Karpas-422 (cell line): ENCODE data around the gene MORC1. TPM values are rescaled to one million over a fixed set of nuclear protein-coding genes. Genes with fewer than 3 reads are reported as not detected.
A peak's percentile ranks its signal among the peaks of the same experiment; 100 is the strongest.
"Not testable (repeated sequence)": the region's sequence is repeated elsewhere in the genome, so short reads cannot be mapped to it uniquely, and the experiment has no call there.

ENCODE experiments used
- DNase-seq: peaks from one replicate; pipeline ENCODE4 v3.0.0-alpha.2; 2015
- H2AFZ ChIP-seq: fragments of 200-600 bp; sonication (generic); 2 replicates; pipeline ENCODE4 v1.6.1; 2014; ENCODE audit warnings: antibody characterized with exemption, low read length, mixed read lengths
- H3K27ac ChIP-seq: fragments of 200-600 bp; sonication (generic); 2 replicates; pipeline ENCODE4 v1.5.1; 2014; ENCODE audit warnings: mild to moderate bottlenecking, low read length, moderate library complexity
- H3K27me3 ChIP-seq: fragments of 200-600 bp; sonication (generic); 2 replicates; pipeline ENCODE4 v1.6.1; 2014; ENCODE audit warnings: low read length, mixed read lengths
- H3K36me3 ChIP-seq: fragments of 200-600 bp; sonication (generic); 2 replicates; pipeline ENCODE4 v1.6.1; 2014; ENCODE audit warnings: low read length, mixed read lengths; ENCODE audit not compliant: insufficient read depth
- H3K4me1 ChIP-seq: fragments of 200-600 bp; sonication (generic); 2 replicates; pipeline ENCODE4 v1.6.1; 2014; ENCODE audit warnings: mild to moderate bottlenecking, low read length, mixed read lengths
- H3K4me2 ChIP-seq: fragments of 200-600 bp; sonication (generic); 2 replicates; pipeline ENCODE4 v1.6.1; 2014; ENCODE audit warnings: low read length, low read depth, mild to moderate bottlenecking; ENCODE audit not compliant: poor library complexity, severe bottlenecking
- H3K4me3 ChIP-seq: fragments of 200-600 bp; sonication (generic); 2 replicates; pipeline ENCODE4 v1.5.1; 2014; ENCODE audit warnings: mild to moderate bottlenecking, antibody characterized with exemption, low read length, mixed read lengths
- H3K79me2 ChIP-seq: fragments of 200-600 bp; sonication (generic); 2 replicates; pipeline ENCODE4 v1.6.1; 2014; ENCODE audit warnings: mild to moderate bottlenecking, low read length, mixed read lengths
- H3K9ac ChIP-seq: fragments of 200-600 bp; sonication (generic); 2 replicates; pipeline ENCODE4 v1.6.0; 2014; ENCODE audit warnings: low read length
- H3K9me2 ChIP-seq: fragments of 200-600 bp; sonication (generic), shearing (Covaris generic); replicated peaks from 2 replicates; pipeline ENCODE4 v1.6.0; 2014; ENCODE audit warnings: mild to moderate bottlenecking, low read length, moderate library complexity; ENCODE audit not compliant: insufficient read depth
- H3K9me3 ChIP-seq: fragments of 300-700, 200-600 bp; sonication (generic); 2 replicates; pipeline ENCODE4 v1.6.1; 2014; ENCODE audit warnings: low read length, mixed read lengths
- H4K20me1 ChIP-seq: fragments of 200-600 bp; sonication (generic); 2 replicates; pipeline ENCODE4 v1.6.1; 2014; ENCODE audit warnings: mild to moderate bottlenecking, antibody characterized with exemption, low read length, low read depth; ENCODE audit not compliant: insufficient read depth
- total RNA-seq: library from RNA; depleted of rRNA; stranded (reverse); fragments of >200 nt; shearing (Covaris generic); gene quantifications from 2 replicates; pipeline ENCODE4 v1.2.3, GENCODE V29; 2014; ENCODE audit warnings: low replicate concordance

MORC1 gene
- total RNA-seq, 1 experiment from 2014 or later = not detected

GRCh38 chr3:109093561-109093960 lies 24.4 kb downstream of the MORC1 start:
- Histone ChIP-seq H3K4me1 (no peaks in the 10 kb centered on the region), H3K9me2 (no peaks in the 10 kb centered on the region), H3K27ac (no peak overlapping the region), H3K9me3 (no peaks in the 10 kb centered on the region), H3K4me2 (no peak overlapping the region), H3K9ac (no peak overlapping the region), H3K79me2 (no peaks in the 10 kb centered on the region), H3K36me3 (no peaks in the 10 kb centered on the region), H3K27me3 (no peaks in the 10 kb centered on the region), H4K20me1 (no peaks in the 10 kb centered on the region), H2AFZ (no peak overlapping the region), H3K4me3 (no peak overlapping the region)
- DNase-seq = no peak

- Histone ChIP-seq H3K27ac (no peak overlapping the region), H3K4me3 (no peak overlapping the region), H3K4me2 (no peak overlapping the region), H3K4me1 (no peaks in the 10 kb centered on the region), H3K27me3 (no peaks in the 10 kb centered on the region), H3K79me2 (no peaks in the 10 kb centered on the region), H3K9me2 (no peaks in the 10 kb centered on the region), H3K36me3 (no peaks in the 10 kb centered on the region), H2AFZ (no peak overlapping the region), H4K20me1 (no peaks in the 10 kb centered on the region), H3K9me3 (no peaks in the 10 kb centered on the region), H3K9ac (no peak overlapping the region)
- no peak for DNase-seq
Measured at GRCh38 chr3:109091846-109092245, 26.1 kb downstream of the MORC1 start.

GRCh38 chr3:109089265-109089664 lies 28.7 kb downstream of the MORC1 start:
- Histone ChIP-seq H3K36me3 (no peaks in the 10 kb centered on the region), H3K79me2 (no peaks in the 10 kb centered on the region), H3K4me3 (no peak overlapping the region), H3K27ac (no peak overlapping the region), H3K4me2 (no peak overlapping the region), H2AFZ (no peak overlapping the region), H3K4me1 (no peaks in the 10 kb centered on the region), H3K9ac (no peak overlapping the region), H3K9me2 (no peaks in the 10 kb centered on the region), H4K20me1 (no peaks in the 10 kb centered on the region), H3K9me3 (no peaks in the 10 kb centered on the region), H3K27me3 (no peaks in the 10 kb centered on the region)
- no peak for DNase-seq

- no peaks in the 10 kb centered on the region for H3K36me3 ChIP-seq
Measured at GRCh38 chr3:109081746-109082510, 36.0 kb downstream of the MORC1 start.

GRCh38 chr3:109080090-109080489 lies 37.8 kb downstream of the MORC1 start:
- not testable (repeated sequence) for H3K4me2 ChIP-seq, H3K4me3 ChIP-seq, H3K79me2 ChIP-seq, H3K27me3 ChIP-seq, H3K27ac ChIP-seq, H4K20me1 ChIP-seq, H3K9me3 ChIP-seq, H3K36me3 ChIP-seq, DNase-seq, H3K4me1 ChIP-seq, H3K9ac ChIP-seq, H2AFZ ChIP-seq, H3K9me2 ChIP-seq

More at GRCh38 chr3:109081746-109082510, 36.0 kb downstream of the MORC1 start:
- DNase-seq = peak; percentile 82
- Histone ChIP-seq H3K4me3 (no peak overlapping the region), H3K27ac (no peak overlapping the region), H3K9me3 (no peaks in the 10 kb centered on the region), H3K9me2 (no peaks in the 10 kb centered on the region), H3K4me2 (no peak overlapping the region), H3K9ac (no peak overlapping the region), H4K20me1 (no peaks in the 10 kb centered on the region), H3K4me1 (peaks cover 3% of the 10 kb centered on the region; the same call in 1 of the 2 replicates), H2AFZ (0 out of 2 replicates have a peak overlapping the region, but pooled peaks have one; percentile 41), H3K79me2 (no peaks in the 10 kb centered on the region), H3K27me3 (no peaks in the 10 kb centered on the region)

GRCh38 chr3:109073116-109073515 lies 44.8 kb downstream of the MORC1 start:
- Histone ChIP-seq H3K27me3 (no peaks in the 10 kb centered on the region), H3K27ac (no peak overlapping the region), H3K9ac (no peak overlapping the region), H3K4me1 (peaks cover 13% of the 10 kb centered on the region), H3K9me3 (no peaks in the 10 kb centered on the region), H3K4me2 (no peak overlapping the region), H3K4me3 (no peak overlapping the region), H3K79me2 (no peaks in the 10 kb centered on the region), H4K20me1 (no peaks in the 10 kb centered on the region), H3K9me2 (no peaks in the 10 kb centered on the region), H3K36me3 (no peaks in the 10 kb centered on the region), H2AFZ (no peak overlapping the region)
- DNase-seq = peak; percentile 17

- Histone ChIP-seq H3K4me1 (peaks cover 10% of the 10 kb centered on the region), H3K27me3 (no peaks in the 10 kb centered on the region), H3K27ac (no peak overlapping the region), H3K4me3 (no peak overlapping the region), H3K79me2 (no peaks in the 10 kb centered on the region), H3K9ac (no peak overlapping the region), H3K9me3 (no peaks in the 10 kb centered on the region), H3K36me3 (no peaks in the 10 kb centered on the region), H2AFZ (no peak overlapping the region), H3K9me2 (no peaks in the 10 kb centered on the region), H4K20me1 (no peaks in the 10 kb centered on the region), H3K4me2 (no peak overlapping the region)
- DNase-seq = no peak
Measured at GRCh38 chr3:109072194-109072593, 45.7 kb downstream of the MORC1 start.

DNA sequence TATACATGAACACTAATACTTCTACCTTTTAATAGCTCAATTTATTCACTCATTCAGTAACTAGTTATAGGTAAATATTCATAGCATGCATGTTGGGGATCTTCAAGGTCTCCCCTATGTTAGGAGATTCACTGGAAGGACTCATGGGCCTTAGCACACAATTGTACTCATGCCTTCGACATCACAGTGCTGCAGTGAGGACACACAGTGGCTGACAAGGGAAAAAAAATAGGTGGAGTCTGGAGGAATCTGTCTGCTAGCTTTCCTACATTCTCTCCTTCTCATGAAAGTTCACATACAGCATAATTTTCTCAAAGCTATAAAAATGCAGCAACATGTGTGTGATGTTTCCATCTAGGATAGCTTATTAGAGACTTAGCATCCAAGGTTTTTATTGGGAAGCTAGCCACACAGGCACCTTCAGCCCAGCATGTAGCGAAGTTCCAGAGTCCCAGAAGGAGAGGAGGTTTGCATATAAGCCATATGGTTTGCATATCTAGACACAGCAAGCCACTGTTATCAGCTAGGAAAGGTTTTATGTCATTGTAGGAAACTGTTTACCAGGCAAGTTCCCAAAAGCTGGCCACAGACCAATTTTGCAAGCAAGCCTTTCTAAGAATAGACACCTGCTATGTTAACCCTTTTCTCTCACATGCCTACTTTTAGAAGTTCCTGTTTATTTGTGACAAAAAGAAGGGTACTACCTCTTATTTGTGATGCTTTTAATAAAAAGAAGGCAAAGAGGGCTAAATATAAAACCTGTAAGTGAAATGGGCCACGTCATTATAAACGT lies 46.4 kb downstream of the MORC1 start:
- Histone ChIP-seq H4K20me1 (no peaks in the 10 kb centered on the region), H3K79me2 (no peaks in the 10 kb centered on the region), H3K4me1 (peaks cover 10% of the 10 kb centered on the region), H3K4me2 (peak overlapping the region; percentile 24), H2AFZ (no peak overlapping the region), H3K4me3 (no peak overlapping the region), H3K9ac (no peak overlapping the region), H3K9me3 (no peaks in the 10 kb centered on the region), H3K36me3 (no peaks in the 10 kb centered on the region), H3K9me2 (no peaks in the 10 kb centered on the region), H3K27me3 (no peaks in the 10 kb centered on the region), H3K27ac (no peak overlapping the region)
- DNase-seq = peak; percentile 24
